K562 (cell line): ENCODE measurements around the gene MLLT6.

Source experiments
- CTCF ChIP-seq, 3 experiments: IDR thresholded peaks in 2 of 3; conservative IDR thresholded peaks in 1 of 3; 2 replicates each; pipeline ENCODE4 v1.5.1; 2011 to 2012; ENCODE audit warnings: low read length in 3 of 3, mild to moderate bottlenecking in 3 of 3, control low read depth in 2 of 3, improper control_type of control experiment in 1 of 3, inconsistent platforms in 1 of 3, low read depth in 1 of 3, mixed read lengths in 1 of 3, moderate library complexity in 1 of 3; ENCODE audit not compliant: insufficient read depth in 2 of 3
- RBBP5 ChIP-seq: fragments of 200-600 bp; sonication (generic); IDR thresholded peaks from 2 replicates; pipeline ENCODE4 v1.6.1; 2012; ENCODE audit warnings: borderline replicate concordance, mild to moderate bottlenecking, low read length, control low read depth, inconsistent platforms; ENCODE audit not compliant: insufficient read depth, poor library complexity, severe bottlenecking
- USF1 ChIP-seq: sonication (generic); formaldehyde crosslinking; IDR thresholded peaks from 2 replicates; pipeline ENCODE4 v1.9.0; 2022; ENCODE audit warnings: mild to moderate bottlenecking, missing genetic modification reagents

DNA sequence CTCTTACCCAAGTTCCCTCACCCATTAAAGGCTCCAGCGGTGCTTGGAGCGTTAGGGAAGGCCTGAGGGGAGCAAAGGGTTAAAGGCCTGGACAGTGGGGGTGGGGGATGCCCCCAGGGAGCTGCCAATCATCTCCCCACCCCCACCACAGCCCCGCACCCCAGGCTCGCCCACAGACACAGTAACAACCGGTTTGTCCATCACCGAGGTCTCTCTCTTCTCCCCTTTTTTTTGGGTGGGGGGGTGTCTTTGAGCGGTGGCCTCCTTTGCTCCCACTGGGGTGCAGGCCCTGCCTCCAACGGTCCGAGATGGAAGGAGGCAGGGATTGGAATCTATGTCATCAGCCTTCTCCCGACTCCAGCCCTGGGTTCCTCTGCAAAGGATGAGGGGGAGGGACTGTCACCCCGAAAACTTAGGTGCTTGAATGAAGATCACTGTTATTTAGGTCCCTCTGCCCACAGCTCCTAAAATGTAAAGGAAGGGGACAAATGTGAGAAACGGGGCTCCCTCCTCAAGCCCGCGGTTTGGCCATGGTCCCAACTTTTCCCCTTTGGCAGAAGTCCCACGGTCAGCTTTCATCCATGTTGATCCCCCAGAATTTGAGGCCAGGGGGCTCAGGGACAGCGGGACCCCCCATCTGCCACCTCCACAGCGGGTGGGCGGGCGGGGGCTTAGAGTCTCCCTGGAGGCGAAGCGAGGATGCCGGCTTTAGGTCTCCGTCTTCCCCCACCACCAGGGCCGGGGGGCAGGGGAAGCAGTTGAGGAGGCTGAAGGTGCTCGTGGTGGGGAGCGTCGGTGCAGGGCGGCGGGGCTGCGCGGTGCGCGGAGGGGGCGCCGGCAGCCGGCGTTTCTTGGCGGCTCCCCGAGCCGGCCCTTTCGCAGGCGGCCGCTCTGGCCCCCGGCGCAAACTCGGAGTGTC is 32.0 kb upstream of the MLLT6 start:
- TF ChIP-seq CTCF (IDR thresholded peaks at IDR 0.05 in 2 of 3, conservative IDR thresholded peaks at IDR 0.05 in 1 of 3; ENCODE audit: insufficient read depth in 2 of 3, low read depth in 1 of 3, low read length in 3 of 3) = no peak
- no peak for TF ChIP-seq RBBP5
- TF ChIP-seq USF1 (CRISPR knock-in tag) = no peak
